ENCODE measurements around the gene FIP1L1. TPM values are rescaled to one million over a fixed set of nuclear protein-coding genes. Genes with fewer than 3 reads are reported as not detected.
A peak's percentile ranks its signal among the peaks of the same experiment; 100 is the strongest.

The FIP1L1 gene
- total and polyA plus RNA-seq, 2 of the 13 experiments (the other 11 are each of a cell fraction or from before 2014, with no cell fraction given) = 14.9 to 69.4 TPM

GRCh38 chr4:53365486-53366300 lies 11.7 kb upstream of the FIP1L1 start, which contains the start of gene SCFD2 (continued):
- no peak for TF ChIP-seq EZH2 (conservative IDR thresholded peaks at IDR 0.05; ENCODE audit: low read depth, low read length)
- TF ChIP-seq HNF4G (IDR thresholded peaks at IDR 0.05; ENCODE audit: borderline replicate concordance, low read depth, low read length) = no peak
- no peak for TF ChIP-seq HNF4G (CRISPR knock-in tag; IDR thresholded peaks at IDR 0.05; ENCODE audit: borderline replicate concordance, low read depth)
- TF ChIP-seq BORCS8-MEF2B (CRISPR knock-in tag; IDR thresholded peaks at IDR 0.05) = no peak
- TF ChIP-seq HES4 (CRISPR knock-in tag; IDR thresholded peaks at IDR 0.05; ENCODE audit: borderline replicate concordance) = no peak
- TF ChIP-seq CHD4 (IDR thresholded peaks at IDR 0.05; ENCODE audit: borderline replicate concordance, low read length) = no peak
- no peak for TF ChIP-seq ZNF660 (CRISPR knock-in tag; IDR thresholded peaks at IDR 0.05; ENCODE audit: borderline replicate concordance, low read depth)
- TF ChIP-seq FOSL2 (CRISPR knock-in tag; IDR thresholded peaks at IDR 0.05) = peak; percentile 49; the same call in 1 of the 2 replicates
- TF ChIP-seq ZFYVE20 (CRISPR knock-in tag; IDR thresholded peaks at IDR 0.05; ENCODE audit: borderline replicate concordance, low read depth) = no peak
- TF ChIP-seq PBX3 (CRISPR knock-in tag; IDR thresholded peaks at IDR 0.05; ENCODE audit: borderline replicate concordance) = no peak
- TF ChIP-seq YY1 (IDR thresholded peaks at IDR 0.05; ENCODE audit: insufficient read depth, insufficient replicate concordance, low read depth, low read length) = peak; percentile 78
- TF ChIP-seq ZBED4 (CRISPR knock-in tag; IDR thresholded peaks at IDR 0.05; ENCODE audit: borderline replicate concordance) = peak; percentile 65
- TF ChIP-seq CHCHD3 (CRISPR knock-in tag; IDR thresholded peaks at IDR 0.05) = no peak
- peak; percentile 79 for TF ChIP-seq POLR2AphosphoS5 (IDR thresholded peaks at IDR 0.05; ENCODE audit: low read depth, low read length)
- no peak for TF ChIP-seq ZNF839 (CRISPR knock-in tag; IDR thresholded peaks at IDR 0.05; ENCODE audit: borderline replicate concordance)
- TF ChIP-seq ZNF280B (CRISPR knock-in tag; IDR thresholded peaks at IDR 0.05; ENCODE audit: borderline replicate concordance) = no peak
- no peak for TF ChIP-seq ZNF431 (CRISPR knock-in tag; IDR thresholded peaks at IDR 0.05; ENCODE audit: borderline replicate concordance, low read depth)
- peak; percentile 94 for TF ChIP-seq ELF1 (CRISPR knock-in tag; IDR thresholded peaks at IDR 0.05)
- 0 out of 2 replicates have a peak, but pooled peaks have one; percentile 49 for TF ChIP-seq ZBTB42 (CRISPR knock-in tag; IDR thresholded peaks at IDR 0.05)
- TF ChIP-seq ETV5 (CRISPR knock-in tag; IDR thresholded peaks at IDR 0.05; ENCODE audit: borderline replicate concordance) = peak; percentile 63; the same call in 1 of the 2 replicates
- TF ChIP-seq SNRNP70 (IDR thresholded peaks at IDR 0.05; ENCODE audit: low read depth, low read length) = no peak
- no peak for TF ChIP-seq ZNF577 (CRISPR knock-in tag; IDR thresholded peaks at IDR 0.05; ENCODE audit: borderline replicate concordance, low read depth)
- TF ChIP-seq FOXK1 (CRISPR knock-in tag; IDR thresholded peaks at IDR 0.05; ENCODE audit: borderline replicate concordance, low read depth) = peak; percentile 93; the same call in 1 of the 2 replicates
